ENCODE results near the gene PTCSC3.

GRCh38 chr14:36132826-36133225 is 43.7 kb downstream of the PTCSC3 start:
- TF ChIP-seq GATA2 (IDR thresholded peaks at IDR 0.05; ENCODE audit: low read depth, low read length) (no peak), GATA3 (IDR thresholded peaks at IDR 0.05; ENCODE audit: low read depth, low read length) (no peak)
